NOMO-1 (cell line): Measurements from ENCODE around the gene CC2D2A.

Experiments
- DNase-seq, 2 experiments: peaks; one replicate each; lab custom pipeline; 2025; ENCODE audit not compliant: unreplicated experiment in 2 of 2; lab: John Stamatoyannopoulos, UW

Gene CC2D2A

GRCh38 chr4:15458616-15459015, 11.1 kb upstream of the CC2D2A start:
- DNase-seq = no peak

- no peak for DNase-seq
Measured at GRCh38 chr4:15459706-15460105, 10.0 kb upstream of the CC2D2A start.

- no peak for DNase-seq
Measured at GRCh38 chr4:15466596-15466995, 3.1 kb upstream of the CC2D2A start.

GRCh38 chr4:15470128-15470475, 420 bp downstream of the CC2D2A start:
- no peak for DNase-seq

GRCh38 chr4:15476396-15476795, 6.7 kb downstream of the CC2D2A start:
- no peak for DNase-seq

GRCh38 chr4:15478724-15479088, 9.0 kb downstream of the CC2D2A start:
- DNase-seq = no peak

GRCh38 chr4:15479089-15479912, 9.6 kb downstream of the CC2D2A start:
- peak; percentile 6 to 18 for DNase-seq

GRCh38 chr4:15479913-15480185, 10.2 kb downstream of the CC2D2A start:
- no peak for DNase-seq

GRCh38 chr4:15481961-15482745, 12.5 kb downstream of the CC2D2A start:
- DNase-seq = no peak

- no peak for DNase-seq
Measured at GRCh38 chr4:15482842-15483241, 13.2 kb downstream of the CC2D2A start.

GRCh38 chr4:15488136-15488535, 18.5 kb downstream of the CC2D2A start:
- no peak for DNase-seq

GRCh38 chr4:15488658-15489470, 19.2 kb downstream of the CC2D2A start:
- DNase-seq = no peak

- no peak for DNase-seq
Measured at GRCh38 chr4:15489551-15489950, 19.9 kb downstream of the CC2D2A start.

- no peak for DNase-seq
Measured at GRCh38 chr4:15493411-15493810, 23.7 kb downstream of the CC2D2A start.

- no peak for DNase-seq
Measured at GRCh38 chr4:15495621-15496020, 25.9 kb downstream of the CC2D2A start.

GRCh38 chr4:15498356-15498755, 28.7 kb downstream of the CC2D2A start:
- DNase-seq = no peak

GRCh38 chr4:15500701-15501100, 31.0 kb downstream of the CC2D2A start:
- no peak for DNase-seq

GRCh38 chr4:15501941-15502340, 32.3 kb downstream of the CC2D2A start:
- no peak for DNase-seq

- DNase-seq = no peak
Measured at GRCh38 chr4:15502384-15502783, 32.7 kb downstream of the CC2D2A start.

- DNase-seq = no peak
Measured at GRCh38 chr4:15504041-15504440, 34.4 kb downstream of the CC2D2A start.

GRCh38 chr4:15506464-15506863, 36.8 kb downstream of the CC2D2A start:
- DNase-seq = no peak

GRCh38 chr4:15507679-15508078, 38.0 kb downstream of the CC2D2A start:
- DNase-seq = no peak
